IPS-15b (cell line): ENCODE results near the gene KRTAP19-2.

Experiments used
- H3K27me3 ChIP-seq: one replicate; pipeline ENCODE4 v1.6.1; 2013; ENCODE audit warnings: low read length; ENCODE audit not compliant: control insufficient read depth, insufficient read depth
- H3K36me3 ChIP-seq: one replicate; pipeline ENCODE4 v1.6.1; 2013; ENCODE audit warnings: low read length; ENCODE audit not compliant: control insufficient read depth, insufficient read depth
- H3K4me1 ChIP-seq: one replicate; pipeline ENCODE4 v1.6.1; 2013; ENCODE audit warnings: mild to moderate bottlenecking, low read length; ENCODE audit not compliant: control insufficient read depth, insufficient read depth
- H3K4me3 ChIP-seq: one replicate; pipeline ENCODE4 v1.5.1; 2013; ENCODE audit warnings: low read depth, low read length
- H3K9ac ChIP-seq: one replicate; pipeline ENCODE4 v1.6.1; 2013; ENCODE audit warnings: low read depth, mild to moderate bottlenecking, low read length
- H3K9me3 ChIP-seq: one replicate; pipeline ENCODE4 v1.6.1; 2013; ENCODE audit warnings: mild to moderate bottlenecking, low read length; ENCODE audit not compliant: control insufficient read depth, insufficient read depth

KRTAP19-2 gene

DNA sequence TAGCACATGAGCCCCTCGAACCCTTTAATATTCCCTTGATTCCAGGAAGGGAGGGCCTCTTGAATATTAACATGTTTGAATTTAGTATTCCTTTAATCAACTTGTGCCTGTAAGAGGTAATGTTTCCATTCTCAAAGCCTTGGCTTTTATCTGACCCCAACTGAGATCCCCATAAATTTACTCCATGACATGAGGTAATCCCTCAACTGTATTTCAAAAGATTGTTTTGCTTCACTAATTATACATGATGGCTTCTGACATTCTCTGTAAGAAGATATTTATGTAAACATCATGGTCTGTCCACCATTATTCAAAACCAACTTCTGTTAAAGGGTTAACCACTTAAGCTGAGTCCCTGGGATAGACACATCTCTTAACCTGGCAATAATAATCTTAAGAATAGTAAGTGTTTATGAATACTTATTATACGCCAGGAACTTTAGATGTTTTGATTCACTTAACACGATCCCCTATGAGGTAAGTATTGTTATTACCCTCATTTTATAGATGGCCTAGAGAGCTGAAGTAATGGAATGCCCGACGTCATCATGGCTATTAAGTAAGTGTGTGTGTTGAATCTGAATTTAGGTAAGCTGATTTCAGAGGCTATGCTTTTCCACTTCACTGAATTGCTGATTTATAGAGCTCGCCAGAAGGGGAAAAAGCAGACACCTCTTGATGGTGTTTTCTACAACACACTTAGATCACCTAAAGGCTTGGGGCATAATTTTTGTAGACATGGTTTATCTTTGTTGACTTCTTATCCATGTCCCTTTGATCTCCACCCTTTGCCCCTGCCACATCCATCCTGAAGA lies 18.1 kb downstream of the KRTAP19-2 start:
- H3K36me3 ChIP-seq, result no peaks in the 10 kb centered on the region
- H3K4me1 ChIP-seq, result no peaks in the 10 kb centered on the region
- no peak overlapping the region for H3K4me3 ChIP-seq
- no peak overlapping the region for H3K9ac ChIP-seq
- H3K27me3 ChIP-seq, result no peaks in the 10 kb centered on the region
- H3K9me3 ChIP-seq, result no peaks in the 10 kb centered on the region

DNA sequence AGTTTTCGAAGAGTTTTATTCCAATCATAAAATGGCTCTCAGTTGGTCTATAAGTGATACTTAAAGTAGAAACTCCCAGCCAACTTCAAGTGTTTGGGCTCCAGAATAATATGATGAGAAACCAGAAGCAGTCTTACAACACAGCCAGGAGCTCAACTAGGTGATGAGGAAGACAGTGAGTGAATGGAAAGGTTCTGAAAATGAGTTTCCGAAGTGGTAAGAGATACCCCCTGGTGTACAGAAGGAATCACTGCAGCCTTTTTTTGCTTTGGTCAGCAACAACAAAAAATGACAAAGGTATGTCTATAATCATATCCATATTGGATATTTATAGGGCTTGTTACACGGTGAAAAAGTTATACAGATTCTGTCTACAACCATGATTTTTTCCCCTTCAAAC lies 23.5 kb downstream of the KRTAP19-2 start:
- H3K9ac ChIP-seq, result no peak overlapping the region

DNA sequence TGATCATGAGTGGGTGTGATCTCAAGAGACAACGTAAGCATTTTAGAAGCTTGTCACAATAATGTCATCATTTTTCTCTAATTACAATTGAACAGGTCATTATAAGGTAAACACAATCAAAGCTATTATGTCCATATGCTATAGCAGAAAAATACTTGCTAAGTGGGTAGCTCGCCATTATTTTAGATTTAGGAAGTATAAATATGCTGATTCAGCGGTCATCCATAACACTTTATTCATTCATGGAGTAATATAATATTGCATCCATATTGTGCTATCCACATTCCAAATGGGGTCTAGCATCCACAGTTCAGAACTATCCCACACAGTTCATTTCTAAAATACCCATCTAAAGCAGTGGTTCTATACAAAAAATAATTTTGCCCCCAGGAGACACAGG lies 38.7 kb downstream of the KRTAP19-2 start:
- no peaks in the 10 kb centered on the region for H3K9me3 ChIP-seq
- no peak overlapping the region for H3K4me3 ChIP-seq
- no peak overlapping the region for H3K9ac ChIP-seq
- no peaks in the 10 kb centered on the region for H3K36me3 ChIP-seq
- peaks cover 6% of the 10 kb centered on the region for H3K4me1 ChIP-seq
- no peaks in the 10 kb centered on the region for H3K27me3 ChIP-seq

More for the DNA sequence above, 23.5 kb downstream of the KRTAP19-2 start:
- Histone ChIP-seq H3K36me3 (no peaks in the 10 kb centered on the region), H3K4me1 (no peaks in the 10 kb centered on the region), H3K4me3 (no peak overlapping the region), H3K9me3 (no peaks in the 10 kb centered on the region), H3K27me3 (no peaks in the 10 kb centered on the region)

- H3K4me1 ChIP-seq, result peaks cover 7% of the 10 kb centered on the region
- H3K4me3 ChIP-seq, result no peak overlapping the region
- no peaks in the 10 kb centered on the region for H3K9me3 ChIP-seq
- H3K36me3 ChIP-seq, result no peaks in the 10 kb centered on the region
- no peaks in the 10 kb centered on the region for H3K27me3 ChIP-seq
- no peak overlapping the region for H3K9ac ChIP-seq
These were observed 40.2 kb downstream of the KRTAP19-2 start for GRCh38 chr21:30447056-30447455.

DNA sequence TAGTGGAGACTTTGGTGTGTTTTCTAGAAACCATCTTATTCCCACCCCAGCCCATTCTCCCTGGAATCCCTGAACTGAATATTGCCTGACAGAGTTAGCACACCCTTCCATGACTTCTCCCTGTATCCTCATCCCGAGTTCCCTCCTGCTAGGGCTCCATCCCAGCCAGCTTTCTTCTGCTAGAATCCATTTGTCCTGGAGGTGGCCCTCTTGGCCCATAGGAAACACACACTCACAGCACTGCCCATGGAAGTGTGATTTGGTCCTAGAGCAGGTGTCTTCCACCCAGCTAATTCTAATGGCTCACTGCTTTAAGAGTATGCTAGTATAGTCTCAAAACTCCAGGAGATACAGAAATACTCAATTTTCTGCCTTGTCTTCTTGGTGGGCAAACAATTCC lies 43.0 kb downstream of the KRTAP19-2 start:
- Histone ChIP-seq H3K27me3 (no peaks in the 10 kb centered on the region), H3K9ac (no peak overlapping the region), H3K36me3 (no peaks in the 10 kb centered on the region), H3K4me1 (peaks cover 7% of the 10 kb centered on the region), H3K9me3 (no peaks in the 10 kb centered on the region), H3K4me3 (no peak overlapping the region)

DNA sequence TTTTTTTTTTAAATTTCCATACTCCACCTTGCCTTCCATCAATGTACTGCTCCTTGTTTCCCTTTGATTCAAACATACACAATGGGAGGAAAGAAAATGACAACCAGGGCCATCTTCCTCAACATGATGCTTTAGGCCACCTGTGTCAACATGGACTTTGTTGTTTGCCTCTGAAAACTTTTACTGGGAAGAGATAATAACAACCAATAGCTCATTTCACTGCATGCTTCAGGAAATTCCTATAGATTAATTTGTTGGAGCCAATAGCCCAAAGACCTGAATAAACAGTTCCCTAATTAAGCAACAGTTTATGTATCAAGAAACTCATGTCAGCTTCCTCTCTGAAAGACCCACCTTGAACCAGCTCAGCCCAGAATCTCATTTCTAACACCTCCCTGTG lies 44.0 kb downstream of the KRTAP19-2 start:
- no peak overlapping the region for H3K4me3 ChIP-seq
- no peaks in the 10 kb centered on the region for H3K36me3 ChIP-seq
- no peaks in the 10 kb centered on the region for H3K9me3 ChIP-seq
- peaks cover 7% of the 10 kb centered on the region for H3K4me1 ChIP-seq
- no peaks in the 10 kb centered on the region for H3K27me3 ChIP-seq
- no peak overlapping the region for H3K9ac ChIP-seq

DNA sequence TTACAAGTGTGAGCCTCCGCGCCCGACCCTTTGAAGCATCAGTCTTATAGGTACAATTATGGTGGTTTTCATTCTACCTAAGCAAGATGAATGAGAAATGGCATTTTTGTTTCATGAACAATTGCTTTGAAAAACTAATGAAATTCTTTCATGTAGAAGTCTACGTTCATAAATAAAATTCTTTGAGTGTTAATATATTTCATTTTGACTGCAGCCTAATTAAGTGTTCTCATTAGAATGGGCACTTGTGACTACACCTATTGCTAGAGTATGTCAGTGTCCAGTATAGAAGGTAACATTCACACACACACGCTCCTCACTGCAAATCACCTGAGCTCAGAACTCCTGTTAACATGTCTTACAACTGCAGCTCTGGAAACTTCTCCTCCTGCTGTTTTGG lies 47.3 kb downstream of the KRTAP19-2 start, which contains the start of gene KRTAP15-1:
Gene KRTAP15-1 (plus strand): TSS at position 301 of the 400 bp plus-strand sequence. CDS start 53 bp downstream, at position 354.
- Histone ChIP-seq H3K9me3 (no peaks in the 10 kb centered on the region), H3K4me3 (no peak within 1 kb of the TSS), H3K9ac (no peak within 1 kb of the TSS), H3K27me3 (no peaks in the 10 kb centered on the region), H3K4me1 (peaks cover 7% of the 10 kb centered on the region), H3K36me3 (no peaks in the 10 kb centered on the region)
